ENCODE data around the gene SNUPN.
"Not testable (repeated sequence)": the region's sequence is repeated elsewhere in the genome, so short reads cannot be mapped to it uniquely, and the experiment has no call there.

SNUPN gene

DNA sequence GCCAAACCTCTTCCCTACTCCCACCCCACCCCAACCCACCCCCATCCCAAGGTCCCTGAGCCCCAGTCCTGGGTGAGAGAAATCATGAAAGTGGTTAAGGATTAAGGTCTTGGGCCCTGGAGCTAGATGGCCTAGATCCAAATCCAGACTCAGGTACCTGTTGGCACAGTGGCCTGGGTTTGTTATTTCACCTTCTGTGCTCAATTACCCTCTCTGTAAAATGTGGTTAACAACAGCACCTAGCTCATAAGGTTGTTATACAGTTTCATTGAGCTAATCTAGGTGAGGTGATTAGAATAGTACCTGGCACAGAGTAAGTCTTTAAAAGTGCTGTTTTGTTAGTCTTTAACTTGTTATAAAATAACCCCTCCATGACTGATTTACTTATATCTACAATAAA is 6.4 kb upstream of the SNUPN start:
- no peak for DNase-seq

DNA sequence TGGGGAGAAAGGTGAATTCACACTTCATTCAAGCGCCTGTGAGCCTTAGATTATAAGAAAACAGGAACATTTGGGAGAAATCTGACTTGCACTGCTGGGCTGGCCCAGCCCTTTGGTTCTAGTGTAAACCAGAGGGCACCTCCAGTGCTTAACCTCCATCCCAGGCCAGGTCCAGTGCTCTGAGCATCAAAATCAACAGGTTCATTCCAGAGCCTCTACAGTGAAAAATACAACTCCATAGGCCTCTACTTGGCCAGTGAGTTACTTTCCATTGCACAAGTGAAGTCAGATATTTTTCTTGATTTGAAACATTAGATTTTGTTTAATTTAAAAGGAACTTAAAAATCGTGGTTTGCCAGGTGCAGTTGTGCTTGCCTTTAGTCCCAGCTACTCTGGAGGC is 3.0 kb downstream of the SNUPN start:
- DNase-seq = no peak

DNA sequence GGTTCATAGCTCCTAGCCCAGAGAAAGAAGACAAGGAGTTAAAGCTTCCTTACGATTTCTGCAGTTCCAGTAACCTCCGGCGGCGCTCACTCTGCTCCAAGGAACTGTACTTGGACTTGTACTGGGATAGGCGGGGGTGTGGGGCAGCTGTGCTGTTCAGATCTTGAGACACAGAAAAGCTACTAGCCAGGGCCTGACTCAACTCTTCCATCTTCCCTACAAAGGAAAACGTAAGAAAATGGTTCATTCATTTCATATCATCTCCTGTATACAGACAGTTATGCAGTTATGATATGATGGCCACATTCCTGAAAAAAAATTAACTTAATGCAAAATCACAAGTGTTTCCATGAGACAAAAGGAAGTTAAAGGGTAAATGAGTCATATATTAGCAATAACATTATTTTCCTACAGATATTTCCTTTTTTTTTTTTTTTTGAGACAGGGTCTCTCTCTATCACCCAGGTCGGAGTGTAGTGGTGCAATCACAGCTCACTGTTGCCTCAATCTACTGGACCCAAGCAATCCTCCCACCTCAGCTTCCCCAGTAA is 4.6 kb downstream of the SNUPN start:
- DNase-seq = peak; percentile 93

DNA sequence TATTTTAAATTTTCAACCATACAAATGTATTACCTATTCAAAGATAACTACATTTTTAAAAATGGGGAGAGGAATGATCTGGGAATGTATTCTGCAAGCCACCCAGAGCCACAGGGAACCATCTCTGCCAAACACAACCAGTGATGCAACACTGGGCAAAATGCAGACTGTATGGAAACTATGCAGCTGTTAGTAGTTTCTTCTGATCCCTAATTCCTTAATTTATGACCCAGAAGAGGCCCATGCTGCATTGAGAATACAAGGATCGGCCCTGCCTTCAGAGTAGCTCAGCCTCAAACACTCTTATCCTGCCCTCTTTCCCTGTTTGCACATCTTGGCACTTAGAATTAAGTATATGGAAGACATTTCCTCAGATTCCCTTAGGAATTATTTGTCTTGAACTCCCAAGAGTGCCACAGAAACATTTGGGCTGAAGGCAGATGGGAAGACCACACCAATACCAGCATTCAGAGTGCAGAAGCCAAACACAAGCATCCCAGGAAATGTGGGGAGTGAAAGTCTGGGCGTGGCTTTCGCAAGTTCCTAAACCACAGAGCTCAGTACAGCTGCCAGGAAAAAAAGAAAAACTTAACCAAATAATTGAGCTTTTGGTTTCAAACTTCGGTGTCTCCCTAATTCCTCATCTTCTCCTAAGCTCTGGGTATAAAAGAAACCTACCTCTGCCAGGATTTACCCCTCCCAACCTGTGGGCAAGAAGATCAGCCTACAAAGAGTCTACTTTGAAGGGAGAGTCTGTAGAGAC is 5.3 kb downstream of the SNUPN start:
- DNase-seq = peak; percentile 75

GRCh38 chr15:75616766-75617165 is 8.8 kb downstream of the SNUPN start:
- DNase-seq = no peak

GRCh38 chr15:75606711-75607699 is 18.5 kb downstream of the SNUPN start:
- no peak for DNase-seq

DNA sequence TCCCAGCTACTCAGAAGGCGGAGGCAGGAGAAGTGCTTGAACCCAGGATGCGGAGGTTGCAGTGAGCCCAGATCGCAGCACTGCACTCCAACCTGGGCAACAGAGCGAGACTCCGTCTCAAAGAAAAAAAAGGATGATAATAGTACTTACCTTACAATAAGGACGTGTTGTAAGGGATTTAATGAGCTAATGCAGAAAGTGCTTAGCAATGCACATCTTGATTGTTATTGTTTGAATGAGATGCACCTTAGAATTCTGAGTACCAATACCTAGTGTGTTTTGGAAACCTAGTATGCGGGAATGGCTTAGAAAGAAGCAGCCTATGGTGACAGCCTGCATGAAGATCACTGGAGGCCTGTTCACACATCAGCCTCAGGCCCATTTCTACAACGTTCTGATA is 19.5 kb downstream of the SNUPN start:
- DNase-seq = no peak

GRCh38 chr15:75599401-75599800 is 26.1 kb downstream of the SNUPN start:
- no peak for DNase-seq

DNA sequence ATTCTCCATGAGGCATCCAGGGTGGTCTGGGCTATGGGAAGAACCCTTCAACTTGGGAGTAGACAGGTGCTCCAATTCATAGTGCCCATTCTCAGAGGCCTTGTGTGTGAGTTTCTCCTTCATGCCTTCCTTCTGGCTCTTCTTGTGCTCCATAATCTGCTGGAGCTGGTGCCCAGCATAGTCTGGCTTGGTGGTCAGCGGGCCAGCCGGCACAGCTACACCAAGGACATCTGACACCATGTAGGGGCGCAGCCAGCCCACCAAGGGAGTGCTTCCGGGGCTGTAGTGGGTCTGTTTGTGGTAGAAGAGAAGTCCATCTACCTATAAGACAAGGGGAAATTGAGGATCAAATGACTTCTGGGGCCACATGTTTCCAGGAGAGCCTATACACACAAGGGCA is 27.2 kb downstream of the SNUPN start:
- DNase-seq = no peak

DNA sequence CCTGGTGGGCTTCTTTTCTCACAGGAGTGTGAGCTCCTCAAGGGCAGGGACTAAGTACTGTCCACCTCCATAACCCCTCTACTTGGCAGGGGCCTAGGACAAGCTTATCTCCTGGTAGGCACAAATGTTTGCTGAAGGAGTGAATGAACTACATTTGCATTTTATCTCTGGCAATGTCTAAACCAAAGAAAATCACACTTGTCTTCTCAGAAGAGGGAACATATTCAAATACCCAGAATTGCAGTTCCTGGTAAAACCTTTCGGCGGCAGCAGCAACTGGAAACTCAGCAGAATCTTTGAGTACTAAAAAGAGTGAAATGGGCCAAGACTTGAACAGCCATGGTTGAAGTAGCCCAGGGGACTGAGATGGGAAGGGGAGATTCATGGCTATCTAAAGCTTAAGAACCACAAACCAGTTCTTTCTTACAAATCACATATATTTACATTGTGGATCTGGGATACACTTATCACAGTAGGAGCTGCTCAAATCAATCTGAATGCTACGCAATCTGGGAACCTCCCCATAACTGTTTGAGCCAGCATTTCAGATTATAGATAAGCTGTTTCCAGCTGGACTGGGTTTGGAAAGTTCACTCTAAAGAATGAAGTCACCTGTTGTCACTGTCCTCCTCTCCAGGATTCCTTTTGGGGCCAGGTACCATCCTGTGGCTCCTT is 27.7 kb downstream of the SNUPN start:
- DNase-seq = no peak

DNA sequence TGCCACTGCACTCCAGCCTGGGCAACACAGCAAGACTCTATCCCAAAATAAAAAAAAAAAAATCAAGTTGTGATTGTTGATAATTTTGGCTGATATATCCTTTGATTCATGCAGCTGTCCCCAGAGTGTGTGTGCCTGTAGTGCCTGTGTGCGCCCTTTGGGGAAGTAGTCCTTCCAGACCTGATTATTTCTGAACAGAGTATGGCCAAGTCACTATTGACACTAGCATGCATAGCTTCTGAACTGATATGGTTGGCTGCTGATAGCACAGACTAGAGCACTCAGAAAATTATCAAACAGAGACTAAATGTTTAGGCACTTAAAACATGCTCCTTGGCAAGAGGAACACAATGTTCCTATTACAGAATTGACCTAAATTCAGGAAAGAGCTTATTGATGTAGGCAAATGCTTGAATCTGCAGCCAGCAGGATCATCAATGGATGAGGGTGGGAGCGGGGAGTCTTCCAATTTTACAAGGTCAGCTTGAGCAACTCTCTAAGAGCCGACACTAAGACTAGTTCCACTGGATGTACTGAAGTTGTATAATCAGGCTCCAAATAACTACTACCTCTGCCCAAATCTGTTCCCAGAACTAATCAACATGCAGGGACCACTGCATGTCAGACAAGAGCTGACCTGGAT is 28.7 kb downstream of the SNUPN start:
- no peak for DNase-seq

GRCh38 chr15:75594276-75594675 is 31.2 kb downstream of the SNUPN start:
- no peak for DNase-seq

DNA sequence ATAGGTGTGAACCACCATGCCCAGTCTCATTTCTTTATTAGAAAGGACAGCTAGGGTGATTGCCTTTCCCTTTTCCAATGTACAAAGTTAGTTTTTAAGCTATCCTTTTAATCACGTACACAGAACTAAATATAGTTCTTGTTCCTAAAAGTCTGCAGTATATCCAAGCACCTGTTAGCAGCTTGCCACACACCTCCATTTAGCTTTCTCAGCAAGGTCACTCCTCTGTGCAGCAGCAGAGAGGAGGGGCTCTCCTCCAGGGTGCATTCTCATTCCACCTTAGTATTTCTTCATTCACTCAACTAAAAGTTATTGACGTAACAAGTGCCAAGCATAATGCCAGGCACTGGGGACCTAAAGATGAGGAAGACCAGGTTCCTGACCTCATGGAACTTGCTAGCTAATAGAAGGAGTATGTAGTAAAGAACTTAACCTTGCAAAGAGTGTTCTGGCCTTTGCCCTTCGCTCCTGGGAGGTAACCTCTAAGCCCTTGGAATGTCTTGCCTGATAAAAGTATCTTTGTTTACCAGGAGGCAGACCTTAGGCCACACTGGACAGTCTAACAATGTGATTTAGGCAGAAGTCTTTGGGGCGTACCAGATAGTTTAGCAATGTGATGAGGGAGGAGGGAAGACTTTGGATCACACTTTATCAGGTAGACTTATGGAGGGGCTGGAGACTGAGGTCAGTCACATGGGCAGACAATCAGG is 33.7 kb downstream of the SNUPN start:
- DNase-seq = no peak

GRCh38 chr15:75590239-75590638 is 35.3 kb downstream of the SNUPN start:
- DNase-seq = no peak

DNA sequence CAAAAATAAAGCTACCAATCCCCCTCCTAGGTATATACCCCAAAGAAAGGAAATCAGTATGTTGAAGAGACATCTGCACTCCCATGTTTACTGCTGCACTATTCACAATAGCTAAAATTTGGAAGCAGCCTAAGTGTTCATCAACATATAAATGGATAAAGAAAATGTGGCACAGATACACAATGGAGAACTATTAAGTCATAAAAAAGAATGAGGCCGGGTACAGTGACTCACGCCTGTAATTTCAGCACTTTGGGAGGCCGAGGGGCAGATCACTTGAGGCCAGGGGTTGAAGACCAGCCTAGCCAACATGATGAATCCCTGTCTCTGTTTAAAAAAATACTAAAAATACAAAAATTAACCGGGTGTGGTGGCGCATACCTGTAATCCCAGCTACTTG is 36.5 kb downstream of the SNUPN start:
- no peak for DNase-seq

- DNase-seq = not testable (repeated sequence)
Observed at GRCh38 chr15:75586422-75586821, 39.1 kb downstream of the SNUPN start.

GRCh38 chr15:75584121-75584520 is 41.4 kb downstream of the SNUPN start:
- no peak for DNase-seq

GRCh38 chr15:75583701-75584100 is 41.8 kb downstream of the SNUPN start:
- DNase-seq = peak; percentile 31

- not testable (repeated sequence) for DNase-seq
Observed at GRCh38 chr15:75582943-75583342, 42.6 kb downstream of the SNUPN start.

- peak; percentile 93 for DNase-seq
Observed at GRCh38 chr15:75578948-75579920, 46.3 kb downstream of the SNUPN start, which contains the start of gene PTPN9. Gene PTPN9 (minus strand): TSS chr15:75579315. CDS start chr15:75578776, 539 bp downstream.

Measured in right hindlimb (tissue), 1 donor.